GM18498 (cell line): ENCODE results near the gene NDUFB11.

Source experiments
- ATAC-seq: cut with Tn5 transposase; IDR thresholded peaks from one replicate; pipeline ENCODE4 v1.9.1; 2021; ENCODE audit warnings: mild to moderate bottlenecking, moderate library complexity; ENCODE audit not compliant: unreplicated experiment

NDUFB11 gene

GRCh38 chrX:47174846-47175587 lies 30.5 kb upstream of the NDUFB11 start:
- no peak for ATAC-seq

DNA sequence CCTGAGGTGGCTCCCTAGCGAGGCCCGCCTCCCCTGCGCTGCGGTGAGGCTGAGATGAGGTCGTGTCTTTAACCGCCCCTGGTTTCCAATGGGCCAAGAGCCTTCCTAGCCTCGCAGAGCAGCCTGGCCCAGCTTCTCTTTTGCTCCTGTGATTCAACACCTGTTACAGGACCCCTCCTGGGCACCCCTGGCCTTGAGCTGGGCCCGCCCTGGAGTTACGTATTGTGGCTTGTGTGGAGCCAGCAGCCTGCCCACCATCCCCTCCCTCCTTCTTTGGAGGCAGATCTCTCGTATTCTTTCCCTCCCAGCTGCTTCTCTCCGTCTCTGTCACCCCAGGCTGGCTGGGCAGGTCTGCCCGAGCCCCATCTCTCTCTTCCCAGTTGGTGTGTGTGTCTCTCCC lies 29.9 kb upstream of the NDUFB11 start:
- ATAC-seq = no peak

DNA sequence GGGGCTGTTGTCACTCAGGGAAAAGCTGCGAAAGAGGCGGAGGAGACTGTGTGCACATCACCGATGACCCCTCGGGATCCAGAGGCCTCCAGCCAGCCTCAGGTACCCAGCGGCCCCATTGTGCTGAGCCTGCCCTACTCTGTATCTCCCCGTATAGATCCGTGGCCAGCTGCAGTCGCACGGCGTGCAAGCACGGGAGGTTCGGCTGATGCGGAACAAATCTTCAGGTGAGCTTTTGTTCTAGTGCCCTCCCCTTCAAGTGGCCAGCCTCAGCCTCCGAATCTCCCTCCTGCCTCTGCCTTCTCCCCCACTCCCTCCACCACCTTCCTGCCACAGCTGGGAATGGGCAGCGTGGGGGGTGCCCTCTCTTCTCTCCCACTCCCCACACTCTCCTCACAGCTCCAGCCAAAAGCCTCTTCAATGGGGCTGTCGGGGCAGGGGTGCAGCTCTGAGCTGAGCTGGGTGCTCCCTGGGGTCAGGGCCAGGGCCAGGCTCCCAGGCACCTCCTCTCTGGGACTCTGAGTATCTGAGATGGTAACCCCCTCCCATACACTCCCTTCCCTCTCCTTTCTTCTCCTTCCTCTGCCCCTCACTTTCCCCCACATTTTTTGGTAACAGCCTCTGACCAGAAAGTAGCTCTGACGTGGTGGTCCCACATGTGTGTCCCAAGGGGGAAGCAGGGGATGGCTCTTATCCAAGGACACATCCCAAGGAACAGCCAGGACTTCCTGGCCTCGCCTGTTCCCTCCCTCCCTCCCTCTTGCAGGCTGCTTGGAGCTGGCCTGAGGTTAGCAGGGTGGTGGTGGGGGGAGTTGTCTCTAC lies 28.7 kb upstream of the NDUFB11 start:
- ATAC-seq = no peak

- ATAC-seq = no peak
Observed at GRCh38 chrX:47172549-47172948, 28.0 kb upstream of the NDUFB11 start.

GRCh38 chrX:47171996-47172395 lies 27.5 kb upstream of the NDUFB11 start:
- no peak for ATAC-seq

- ATAC-seq = no peak
Observed at GRCh38 chrX:47170861-47171692, 26.6 kb upstream of the NDUFB11 start.

DNA sequence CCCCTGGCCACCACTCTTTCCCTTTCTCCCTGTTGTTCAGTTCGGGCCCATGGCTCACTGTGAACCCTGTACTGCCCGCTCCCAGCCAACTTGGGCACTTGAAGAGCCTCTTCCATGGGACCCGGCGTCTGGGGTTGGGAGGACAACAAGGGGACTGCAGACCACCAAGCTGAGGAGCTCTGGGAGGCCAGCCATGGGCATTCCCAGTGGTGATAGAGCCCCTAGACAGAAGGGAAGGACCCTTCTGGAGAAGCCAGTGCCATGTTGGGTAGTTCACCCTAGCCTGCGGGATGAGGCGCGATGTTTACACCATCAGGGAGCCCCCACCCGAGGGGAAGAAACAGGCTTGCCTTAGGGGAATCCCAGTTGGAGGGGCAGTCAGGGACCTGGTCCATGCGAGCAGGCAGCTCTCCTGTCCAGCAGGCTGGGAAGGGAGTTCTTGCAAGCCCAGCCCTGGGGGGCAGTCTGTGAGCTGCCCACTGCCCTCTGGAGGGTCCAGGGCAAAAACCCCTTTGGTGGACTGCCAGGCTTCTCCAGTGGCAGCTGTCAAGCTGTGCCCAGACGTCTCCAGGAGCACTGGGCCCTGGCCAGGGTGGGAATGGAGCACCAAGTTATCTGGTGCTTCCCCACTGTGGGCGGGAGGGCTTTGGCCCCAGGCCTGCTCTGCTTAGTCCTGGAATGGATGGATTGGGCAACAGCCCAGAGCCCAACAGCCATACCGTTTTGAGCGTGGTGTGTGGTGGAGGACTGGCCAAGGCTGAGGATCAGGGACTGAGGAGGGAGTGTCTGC lies 25.4 kb upstream of the NDUFB11 start:
- ATAC-seq = no peak

- no peak for ATAC-seq
Observed at GRCh38 chrX:47169273-47169672, 24.8 kb upstream of the NDUFB11 start.

GRCh38 chrX:47168495-47169073 lies 24.1 kb upstream of the NDUFB11 start:
- ATAC-seq = no peak

DNA sequence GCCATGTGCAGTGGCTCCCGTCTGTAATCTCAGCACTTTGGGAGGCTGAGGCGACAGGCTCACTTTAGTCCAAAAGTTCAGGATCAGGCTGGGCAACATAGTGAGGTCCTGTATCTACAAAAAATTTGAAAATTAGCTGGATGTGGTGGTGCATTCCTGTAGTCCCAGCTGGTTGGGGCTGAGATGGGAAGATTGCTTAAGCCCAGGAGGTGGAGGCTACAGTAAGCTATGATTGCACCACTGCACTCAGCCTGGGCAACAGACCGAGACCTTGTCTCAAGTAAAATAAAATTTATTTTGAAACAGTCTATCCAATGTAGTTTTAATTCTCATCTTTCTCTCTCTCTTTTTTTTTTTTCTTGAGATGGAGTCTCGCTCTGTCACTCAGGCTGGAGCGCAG lies 21.6 kb upstream of the NDUFB11 start:
- no peak for ATAC-seq

- ATAC-seq = no peak
Observed at GRCh38 chrX:47164420-47164819, 19.9 kb upstream of the NDUFB11 start.

DNA sequence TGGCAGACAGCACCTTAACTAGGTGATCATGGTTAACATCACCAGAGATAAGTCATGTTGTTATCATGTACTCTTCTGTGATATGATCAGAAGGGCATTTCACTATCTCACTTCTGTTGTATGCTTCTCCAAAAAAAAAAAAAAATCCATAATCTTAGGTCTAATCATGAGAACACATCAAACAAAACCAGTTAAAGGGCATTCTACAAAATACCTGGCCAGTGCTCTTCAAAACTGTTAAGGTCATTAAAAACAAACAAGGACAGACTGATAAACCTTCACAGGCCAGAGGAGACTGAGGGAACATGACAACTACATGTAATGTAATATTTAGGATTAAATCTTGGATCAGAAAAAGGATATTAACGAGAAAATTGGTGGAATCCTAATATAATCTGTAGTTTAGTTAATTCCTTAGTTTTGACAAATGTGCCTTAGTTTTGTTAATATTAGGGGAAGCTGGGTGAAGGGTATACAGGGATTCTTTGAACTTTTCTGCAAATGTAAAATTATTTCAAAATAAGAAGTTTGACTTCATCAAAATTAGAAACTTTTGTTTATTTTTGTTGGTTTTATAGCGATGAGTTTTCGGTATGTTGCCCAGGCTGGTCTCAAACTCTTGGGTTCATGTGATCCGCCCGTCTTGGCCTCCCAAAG lies 18.6 kb upstream of the NDUFB11 start:
- no peak for ATAC-seq

DNA sequence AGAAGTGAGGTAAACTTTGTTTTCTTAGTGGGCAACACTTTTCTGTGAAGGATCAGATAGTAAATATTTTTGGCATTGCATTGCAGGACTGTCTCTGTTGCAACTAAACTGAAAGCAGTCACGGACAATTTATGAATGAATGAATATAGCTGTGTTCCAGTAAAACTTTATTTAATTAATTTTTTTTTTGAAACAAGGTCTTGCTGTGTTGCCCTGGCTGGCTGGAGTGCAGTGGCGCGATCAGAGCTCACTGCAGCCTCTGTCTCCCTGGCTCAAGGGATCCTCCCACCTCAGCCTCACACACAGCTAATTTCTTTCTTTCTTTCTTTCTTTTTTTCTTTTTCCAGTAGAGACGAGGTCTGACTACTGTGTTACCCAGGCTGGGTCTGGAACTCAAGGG lies 16.3 kb upstream of the NDUFB11 start:
- no peak for ATAC-seq

- no peak for ATAC-seq
Observed at GRCh38 chrX:47158781-47159180, 14.3 kb upstream of the NDUFB11 start.

- no peak for ATAC-seq
Observed at GRCh38 chrX:47158131-47158530, 13.6 kb upstream of the NDUFB11 start.

DNA sequence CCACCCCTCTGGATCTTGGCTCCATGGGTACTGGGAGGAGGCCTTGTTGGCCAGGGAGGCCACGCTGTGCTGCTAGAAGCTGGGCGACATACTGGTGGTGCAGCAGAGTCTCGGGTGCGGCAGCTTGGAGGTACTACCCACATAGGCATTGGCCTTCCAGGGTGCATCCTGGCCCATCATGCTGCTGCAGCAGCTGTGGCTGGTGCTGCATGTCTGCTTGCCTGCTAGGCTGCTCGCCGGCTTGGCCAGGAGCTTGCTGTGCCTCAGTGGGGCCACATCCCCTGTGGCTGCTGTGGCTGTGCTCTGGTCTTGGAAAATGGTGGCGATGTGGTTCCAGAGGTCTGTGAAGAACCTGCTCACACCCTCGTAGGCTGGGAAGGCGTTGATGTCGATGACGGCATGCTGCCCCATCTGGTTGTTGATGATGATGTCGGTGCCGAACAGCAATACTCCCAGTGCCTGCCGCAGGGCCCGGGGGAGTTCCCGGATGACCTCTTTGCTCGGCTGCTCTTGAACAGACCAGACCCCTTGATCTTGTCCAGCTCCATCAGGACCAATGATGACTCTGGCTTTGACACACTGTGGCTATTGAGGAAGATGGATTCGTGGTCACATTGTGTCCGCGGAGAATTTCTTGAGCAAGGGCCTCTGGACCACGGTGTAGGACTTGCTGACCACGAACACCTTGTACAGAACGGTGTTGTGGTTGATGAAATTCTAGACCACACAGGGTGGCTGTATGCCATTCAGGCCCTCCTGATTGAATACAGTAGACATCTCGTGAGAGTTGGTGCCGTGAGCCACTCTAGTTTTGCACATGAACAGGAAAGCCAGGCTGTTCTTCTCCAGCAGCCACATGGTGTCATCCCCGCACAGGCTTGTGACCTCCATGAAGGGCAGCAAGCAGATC lies 12.4 kb upstream of the NDUFB11 start:
- ATAC-seq = no peak

- ATAC-seq = no peak
Observed at GRCh38 chrX:47151435-47151834, 6.9 kb upstream of the NDUFB11 start.

DNA sequence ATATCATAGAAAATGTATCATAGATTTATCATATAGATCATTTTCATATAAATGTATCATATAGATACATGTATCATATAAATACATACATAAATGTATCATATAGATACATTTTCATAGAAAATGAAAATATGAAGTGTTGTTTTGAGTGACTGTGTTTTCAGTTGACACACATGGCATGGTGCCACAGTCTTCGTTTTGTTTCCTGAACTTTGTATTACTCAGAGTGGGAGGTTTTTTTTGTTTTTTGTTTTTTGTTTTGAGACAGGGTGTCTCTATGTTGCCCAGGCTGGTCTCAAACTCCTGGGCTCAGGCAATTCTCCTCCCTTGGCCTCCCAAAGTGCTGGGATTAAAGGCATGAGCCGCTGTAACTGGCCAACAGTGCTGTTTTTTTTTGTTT lies 4.4 kb upstream of the NDUFB11 start:
- ATAC-seq = no peak
